ENCODE results near the gene ZDHHC19.

ZDHHC19 gene

DNA sequence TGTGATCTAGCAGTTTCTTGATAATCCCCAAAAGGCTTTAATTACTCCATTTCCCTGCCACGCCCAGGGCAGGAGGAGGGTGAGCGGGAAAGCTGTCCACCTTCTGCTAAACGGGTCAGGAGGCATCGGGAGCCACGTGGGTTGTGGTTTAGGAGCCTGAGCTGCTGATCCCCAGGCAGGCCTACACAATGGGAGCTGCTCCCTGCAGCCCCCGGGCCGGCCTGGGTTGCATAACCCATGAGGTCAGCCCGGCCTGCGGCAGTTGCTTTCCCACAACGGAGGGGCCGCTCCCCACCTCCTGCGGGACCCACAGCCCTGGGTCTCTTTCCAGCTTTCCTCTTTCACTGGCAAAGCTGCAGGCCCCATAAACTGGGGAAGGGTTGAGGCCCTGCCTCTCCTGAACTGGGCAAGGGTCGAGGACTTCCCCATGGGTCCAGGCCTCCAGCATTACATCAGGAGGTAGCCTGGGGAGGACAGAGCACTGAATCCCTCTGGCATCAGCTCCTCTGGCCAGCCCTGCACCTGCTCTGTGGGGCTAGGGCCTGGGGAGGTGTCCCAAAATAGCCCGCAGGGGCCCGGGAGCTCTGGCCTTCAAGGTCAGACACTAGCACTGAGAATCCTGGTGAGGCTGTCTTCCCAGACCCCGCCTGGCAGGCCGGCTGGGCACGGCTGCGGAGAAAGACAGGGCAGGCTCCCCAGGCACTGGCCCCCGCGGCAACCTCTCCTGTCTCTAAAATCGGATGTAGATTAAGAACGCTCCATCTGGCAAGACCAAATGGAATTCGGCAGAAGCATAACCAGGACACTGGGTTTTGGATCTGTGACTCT is 47.3 kb downstream of the ZDHHC19 start:
- no peaks in the 10 kb centered on the region for H4K20me1 ChIP-seq (ENCODE audit: insufficient read depth, low read length)
- no peaks in the 10 kb centered on the region for H3K9me3 ChIP-seq (replicated peaks; ENCODE audit: insufficient read depth, low read length)
- no peak overlapping the region for H2AFZ ChIP-seq (ENCODE audit: low read length)
- no peak overlapping the region for H3K4me3 ChIP-seq (ENCODE audit: low read length)
- no peak overlapping the region for H3K9ac ChIP-seq (ENCODE audit: low read length)
- H3K9me2 ChIP-seq (replicated peaks; ENCODE audit: insufficient read depth, low read length): no peaks in the 10 kb centered on the region
- no peaks in the 10 kb centered on the region for H3F3A ChIP-seq (ENCODE audit: insufficient read depth, low read length)
- no peaks in the 10 kb centered on the region for H3K27me3 ChIP-seq (replicated peaks; ENCODE audit: insufficient read depth, low read length)
- H3K4me1 ChIP-seq (ENCODE audit: low read length): no peaks in the 10 kb centered on the region
- DNase-seq: no peak
- no peaks in the 10 kb centered on the region for H3K36me3 ChIP-seq (replicated peaks; ENCODE audit: insufficient read depth, low read length)
- no peak overlapping the region for H3K27ac ChIP-seq (ENCODE audit: low read length)
- H3K4me2 ChIP-seq (ENCODE audit: low read depth, low read length): no peak overlapping the region
- no peaks in the 10 kb centered on the region for H3K79me2 ChIP-seq (ENCODE audit: low read length)
- TF ChIP-seq EZH2 (optimal IDR thresholded peaks at IDR 0.05; ENCODE audit: low read depth, low read length) (no peak), EZH2phosphoT487 (IDR thresholded peaks at IDR 0.05; ENCODE audit: low read length) (no peak), CTCF (IDR thresholded peaks at IDR 0.05; ENCODE audit: low read length) (no peak)

GRCh38 chr3:196163212-196163611 is 48.0 kb downstream of the ZDHHC19 start:
- no peaks in the 10 kb centered on the region for H3K79me2 ChIP-seq (ENCODE audit: low read length)
- no peaks in the 10 kb centered on the region for H3K9me2 ChIP-seq (replicated peaks; ENCODE audit: insufficient read depth, low read length)
- no peaks in the 10 kb centered on the region for H4K20me1 ChIP-seq (ENCODE audit: insufficient read depth, low read length)
- H3K4me3 ChIP-seq (ENCODE audit: low read length): no peak overlapping the region
- H3K9ac ChIP-seq (ENCODE audit: low read length): no peak overlapping the region
- H2AFZ ChIP-seq (ENCODE audit: low read length): no peak overlapping the region
- H3K27ac ChIP-seq (ENCODE audit: low read length): no peak overlapping the region
- H3K27me3 ChIP-seq (replicated peaks; ENCODE audit: insufficient read depth, low read length): no peaks in the 10 kb centered on the region
- no peaks in the 10 kb centered on the region for H3K9me3 ChIP-seq (replicated peaks; ENCODE audit: insufficient read depth, low read length)
- no peak overlapping the region for H3K4me2 ChIP-seq (ENCODE audit: low read depth, low read length)
- no peaks in the 10 kb centered on the region for H3K4me1 ChIP-seq (ENCODE audit: low read length)
- no peaks in the 10 kb centered on the region for H3F3A ChIP-seq (ENCODE audit: insufficient read depth, low read length)
- no peak for DNase-seq
- no peaks in the 10 kb centered on the region for H3K36me3 ChIP-seq (replicated peaks; ENCODE audit: insufficient read depth, low read length)
- TF ChIP-seq CTCF (IDR thresholded peaks at IDR 0.05; ENCODE audit: low read length) (no peak), EZH2phosphoT487 (IDR thresholded peaks at IDR 0.05; ENCODE audit: low read length) (no peak), EZH2 (optimal IDR thresholded peaks at IDR 0.05; ENCODE audit: low read depth, low read length) (no peak)

DNA sequence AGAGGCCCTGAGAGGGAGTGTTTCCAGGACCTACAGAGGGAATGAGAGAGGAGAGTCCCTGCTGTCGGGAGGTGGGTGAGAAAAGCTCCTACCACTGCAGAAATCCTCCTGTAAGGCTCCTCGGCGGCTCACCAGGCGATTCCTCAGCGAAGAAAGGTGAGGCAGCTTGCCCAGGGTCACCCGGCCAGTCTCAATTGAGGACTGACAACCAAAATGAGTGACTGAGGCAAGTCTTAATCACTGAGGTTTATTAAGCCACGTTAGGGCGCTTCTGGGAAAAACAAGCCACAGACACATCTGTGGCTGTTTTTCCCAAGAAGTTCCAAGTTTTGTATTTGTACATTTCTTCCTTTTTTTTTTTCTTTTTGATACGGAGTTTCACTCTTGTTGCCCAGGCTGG is 48.5 kb downstream of the ZDHHC19 start:
- Histone ChIP-seq H3K36me3 (replicated peaks; ENCODE audit: insufficient read depth, low read length) (no peaks in the 10 kb centered on the region), H2AFZ (ENCODE audit: low read length) (no peak overlapping the region), H3K4me3 (ENCODE audit: low read length) (no peak overlapping the region), H3K9me3 (replicated peaks; ENCODE audit: insufficient read depth, low read length) (no peaks in the 10 kb centered on the region), H3K79me2 (ENCODE audit: low read length) (no peaks in the 10 kb centered on the region), H3K4me2 (ENCODE audit: low read depth, low read length) (no peak overlapping the region), H3F3A (ENCODE audit: insufficient read depth, low read length) (no peaks in the 10 kb centered on the region), H3K9ac (ENCODE audit: low read length) (no peak overlapping the region), H3K9me2 (replicated peaks; ENCODE audit: insufficient read depth, low read length) (no peaks in the 10 kb centered on the region), H3K27ac (ENCODE audit: low read length) (no peak overlapping the region), H3K4me1 (ENCODE audit: low read length) (no peaks in the 10 kb centered on the region), H4K20me1 (ENCODE audit: insufficient read depth, low read length) (no peaks in the 10 kb centered on the region), H3K27me3 (replicated peaks; ENCODE audit: insufficient read depth, low read length) (no peaks in the 10 kb centered on the region)
- DNase-seq: no peak
- TF ChIP-seq EZH2 (optimal IDR thresholded peaks at IDR 0.05; ENCODE audit: low read depth, low read length) (no peak), CTCF (IDR thresholded peaks at IDR 0.05; ENCODE audit: low read length) (no peak), EZH2phosphoT487 (IDR thresholded peaks at IDR 0.05; ENCODE audit: low read length) (no peak)
